IMR-90 (cell line): ENCODE results near the gene CD79A. TPM values are rescaled to one million over a fixed set of nuclear protein-coding genes. Genes with fewer than 3 reads are reported as not detected.

Source experiments
- ATAC-seq: fragments of 200-7000 bp; cut with Tn5 transposase; 2 replicates; pipeline ENCODE4 v1.9.1; 2020; ENCODE audit warnings: low read depth, mild to moderate bottlenecking, moderate library complexity
- BruUV-seq: library from RNA; stranded (reverse); fragments of 400-500 nt; replicated peaks from 2 replicates; lab custom pipeline; 2021; lab: Mats Ljungman, UMichigan
- CTCF ChIA-PET: fragments of 300-600 bp; formaldehyde crosslinking; extraction: SDS; loops from one replicate; lab custom pipeline; 2021; ENCODE audit warnings: antibody characterized with exemption; lab: Yijun Ruan, JAX
- POLR2A ChIA-PET: fragments of 300-600 bp; sonication (Branson Sonifier 250); formaldehyde crosslinking; loops from one replicate; lab custom pipeline; 2022; ENCODE audit warnings: antibody characterized with exemption; ENCODE audit not compliant: unreplicated experiment; lab: Charles Lee
- DNase-seq: peaks from one replicate; pipeline ENCODE4 v3.0.0; 2013
- H2AFZ ChIP-seq: replicated peaks from 2 replicates; pipeline ENCODE3; 2013; ENCODE audit warnings: low read length, mild to moderate bottlenecking; ENCODE audit not compliant: poor library complexity
- H2AK5ac ChIP-seq: 2 replicates; pipeline ENCODE4 v1.6.1; 2013; ENCODE audit warnings: low read depth, low read length, inconsistent platforms
- H2AK9ac ChIP-seq: replicated peaks from 2 replicates; pipeline ENCODE3; 2013; ENCODE audit warnings: mild to moderate bottlenecking, low read depth, low read length, moderate library complexity; ENCODE audit not compliant: poor library complexity
- H2BK120ac ChIP-seq: 2 replicates; pipeline ENCODE4 v1.6.1; 2013; ENCODE audit warnings: low read depth, low read length, inconsistent platforms
- H2BK15ac ChIP-seq: 3 replicates; pipeline ENCODE4 v1.6.1; 2013; ENCODE audit warnings: low read depth, low read length, inconsistent platforms
- H2BK20ac ChIP-seq: 2 replicates; pipeline ENCODE4 v1.6.1; 2013; ENCODE audit warnings: low read depth, mild to moderate bottlenecking, inconsistent platforms, low read length, moderate library complexity
- H2BK5ac ChIP-seq: 2 replicates; pipeline ENCODE4 v1.6.1; 2013; ENCODE audit warnings: mild to moderate bottlenecking, low read depth, low read length, inconsistent platforms; ENCODE audit not compliant: poor library complexity, severe bottlenecking
- H3K14ac ChIP-seq: replicated peaks from 2 replicates; pipeline ENCODE4 v1.6.1; 2013; ENCODE audit warnings: low read depth, low read length, inconsistent platforms
- H3K18ac ChIP-seq: 2 replicates; pipeline ENCODE4 v1.6.1; 2013; ENCODE audit warnings: low read depth, low read length, control low read depth
- H3K23ac ChIP-seq: 2 replicates; pipeline ENCODE4 v1.6.1; 2013; ENCODE audit warnings: low read depth, low read length, inconsistent platforms
- H3K27ac ChIP-seq: 2 replicates; pipeline ENCODE4 v1.5.1; 2013; ENCODE audit warnings: mild to moderate bottlenecking, control low read depth, low read length; ENCODE audit not compliant: insufficient read depth
- H3K27me3 ChIP-seq: 2 replicates; pipeline ENCODE4 v1.6.1; 2013; ENCODE audit warnings: low read length; ENCODE audit not compliant: control insufficient read depth, insufficient read depth
- H3K36me3 ChIP-seq: 2 replicates; pipeline ENCODE4 v1.6.1; 2013; ENCODE audit warnings: low read length, mixed read lengths; ENCODE audit not compliant: control insufficient read depth, insufficient read depth
- H3K4ac ChIP-seq: 2 replicates; pipeline ENCODE4 v1.6.1; 2013; ENCODE audit warnings: low read depth, low read length, inconsistent platforms
- H3K4me1 ChIP-seq: 2 replicates; pipeline ENCODE4 v1.6.1; 2013; ENCODE audit warnings: low read length, mixed read lengths; ENCODE audit not compliant: control insufficient read depth, insufficient read depth
- H3K4me2 ChIP-seq: 2 replicates; pipeline ENCODE4 v1.6.1; 2013; ENCODE audit warnings: low read depth, mild to moderate bottlenecking, control low read depth, low read length, moderate library complexity
- H3K4me3 ChIP-seq: 2 replicates; pipeline ENCODE4 v1.5.1; 2013; ENCODE audit warnings: low read depth, mild to moderate bottlenecking, control low read depth, low read length, moderate library complexity; ENCODE audit not compliant: insufficient read depth
- H3K56ac ChIP-seq: 2 replicates; pipeline ENCODE4 v1.6.1; 2013; ENCODE audit warnings: low read length, inconsistent platforms; ENCODE audit not compliant: insufficient read depth; ENCODE audit errors: extremely low read depth
- H3K79me1 ChIP-seq, 2 experiments: 2 replicates each; pipeline ENCODE4 v1.6.1; 2013; ENCODE audit warnings: low read length in 2 of 2, inconsistent platforms in 1 of 2, low read depth in 1 of 2
- H3K9ac ChIP-seq: 2 replicates; pipeline ENCODE4 v1.6.1; 2013; ENCODE audit warnings: low read depth, low read length, control low read depth
- H3K9me1 ChIP-seq: 2 replicates; pipeline ENCODE4 v1.6.1; 2013; ENCODE audit warnings: low read length, inconsistent platforms; ENCODE audit not compliant: insufficient read depth
- H3K9me3 ChIP-seq: 2 replicates; pipeline ENCODE4 v1.6.1; 2013; ENCODE audit warnings: low read length; ENCODE audit not compliant: control insufficient read depth, insufficient read depth
- H4K20me1 ChIP-seq: 2 replicates; pipeline ENCODE4 v1.6.1; 2013; ENCODE audit warnings: low read length, inconsistent platforms; ENCODE audit not compliant: insufficient read depth
- H4K5ac ChIP-seq: 2 replicates; pipeline ENCODE4 v1.6.1; 2013; ENCODE audit warnings: mild to moderate bottlenecking, low read depth, low read length, control low read depth
- H4K8ac ChIP-seq, 2 experiments: 2 replicates each; pipeline ENCODE4 v1.6.1; 2013; ENCODE audit warnings: low read depth in 2 of 2, low read length in 2 of 2, control low read depth in 1 of 2, inconsistent platforms in 1 of 2
- H4K91ac ChIP-seq: 2 replicates; pipeline ENCODE4 v1.6.1; 2013; ENCODE audit warnings: low read depth, low read length, inconsistent platforms; ENCODE audit not compliant: insufficient read depth
- CTCF ChIP-seq: conservative IDR thresholded peaks from 2 replicates; pipeline ENCODE4 v1.5.1; 2012; ENCODE audit warnings: mild to moderate bottlenecking, low read depth, low read length, improper control_type of control experiment
- MAFK ChIP-seq: IDR thresholded peaks from 2 replicates; pipeline ENCODE4 v1.6.1; 2012; ENCODE audit warnings: low read depth, low read length, improper control_type of control experiment
- MAZ ChIP-seq: IDR thresholded peaks from 2 replicates; pipeline ENCODE4 v1.6.1; 2012; ENCODE audit warnings: low read depth, mild to moderate bottlenecking, low read length, improper control_type of control experiment, moderate library complexity, borderline replicate concordance
- NFE2L2 ChIP-seq: fragments of 150-350 bp; IDR thresholded peaks from 2 replicates; pipeline ENCODE4 v1.6.1; 2016; ENCODE audit warnings: low read depth, mild to moderate bottlenecking, low read length
- POLR2A ChIP-seq: IDR thresholded peaks from 2 replicates; pipeline ENCODE4 v1.6.1; 2012; ENCODE audit warnings: mild to moderate bottlenecking, low read depth, low read length
- RFX5 ChIP-seq: IDR thresholded peaks from 2 replicates; pipeline ENCODE4 v1.8.0; 2012; ENCODE audit warnings: low read depth, mild to moderate bottlenecking, low read length, moderate library complexity
- USF2 ChIP-seq: fragments of 150-350 bp; IDR thresholded peaks from 2 replicates; pipeline ENCODE4 v1.6.1; 2017; ENCODE audit warnings: mild to moderate bottlenecking, antibody characterized with exemption, low read length, low read depth
- WGBS, 2 experiments: methylation state at CpG; one replicate each; pipeline versions ENCODE4 v1.1.5 to v1.1.7; 2013; ENCODE audit warnings: missing lambda C conversion rate in 2 of 2; ENCODE audit not compliant: insufficient read length in 1 of 2; ENCODE audit errors: extremely low coverage in 2 of 2; 5-methylcytosine and 5-hydroxymethylcytosine counted together
- dilution Hi-C: fragments of 300-500 bp; cut with HindIII; formaldehyde crosslinking; loops from one replicate; pipeline ENCODE4 v1.14.3; 2018; ENCODE audit warnings: low sequenced_read_pairs; ENCODE audit not compliant: unreplicated experiment
- in situ Hi-C: fragments of 300-500 bp; cut with MboI; formaldehyde crosslinking; loops from 3 replicates; pipeline ENCODE4 v1.14.3; 2019; ENCODE audit warnings: low sequenced_read_pairs, inconsistent platforms, mixed read lengths
- intact Hi-C: fragments of 100-400 bp; cut with micrococcal nuclease; formaldehyde crosslinking; loops from 2 replicates; pipeline ENCODE4 v1.10.0; 2022
- polyA plus RNA-seq, 3 experiments: library from polyadenylated mRNA; depleted of rRNA; stranded (reverse); fragments of >200 nt; gene quantifications; 2 replicates each; pipeline ENCODE4 v1.2.3, GENCODE V29; 2012; ENCODE audit warnings: low replicate concordance in 1 of 3
- total RNA-seq: library from RNA; depleted of rRNA; stranded (reverse); fragments of >200 nt; gene quantifications from 2 replicates; pipeline ENCODE4 v1.2.3, GENCODE V29; 2012

Gene CD79A
- total and polyA plus RNA-seq, 2 of the 4 experiments (the other 2 are of a cell fraction) = 0.19 TPM; not detected in 1

GRCh38 chr19:41890936-41891335 lies 13.9 kb downstream of the CD79A start:
- no peak for DNase-seq
- no peak for ATAC-seq
- H4K5ac ChIP-seq = no peak overlapping the region
- no peak overlapping the region for H3K4me2 ChIP-seq
- no peak overlapping the region for H3K56ac ChIP-seq
- no peaks in the 10 kb centered on the region for H3K9me3 ChIP-seq
- H3K18ac ChIP-seq = no peak overlapping the region
- no peak overlapping the region for H4K8ac ChIP-seq
- no peak overlapping the region for H2BK20ac ChIP-seq
- peaks cover 5% of the 10 kb centered on the region; the same call in 1 of the 2 replicates for H3K4me1 ChIP-seq
- in situ Hi-C loops (no loop called here), intact Hi-C loops (no loop called here), dilution Hi-C loops (no loop called here)
- H3K14ac ChIP-seq = no peak overlapping the region
- H3K23ac ChIP-seq = no peak overlapping the region
- no peak overlapping the region for H3K9ac ChIP-seq
- no peak overlapping the region for H3K4ac ChIP-seq
- no peak for TF ChIP-seq MAFK
- no peak for TF ChIP-seq NFE2L2
- no peak for TF ChIP-seq MAZ
- no peak for TF ChIP-seq RFX5
- TF ChIP-seq USF2 = no peak
- TF ChIP-seq POLR2A = no peak
- TF ChIP-seq CTCF = no peak
- no peak overlapping the region for H3K4me3 ChIP-seq
- H3K36me3 ChIP-seq = peaks cover 53% of the 10 kb centered on the region
- WGBS, 2 experiments = no CpG with 5 or more reads among the region's 4 CpGs
- no TSS peak for BruUV-seq
- no peak overlapping the region for H2BK120ac ChIP-seq
- no peak overlapping the region for H3K27ac ChIP-seq
- H2BK5ac ChIP-seq = no peak overlapping the region
- no peaks in the 10 kb centered on the region for H3K27me3 ChIP-seq
- CTCF ChIA-PET = no interaction called here
- H2AFZ ChIP-seq = no peak overlapping the region
- H4K91ac ChIP-seq = no peak overlapping the region
- no peak overlapping the region for H2AK5ac ChIP-seq
- POLR2A ChIA-PET = no interaction called here
- H2BK15ac ChIP-seq = no peak overlapping the region
- peaks cover 8% of the 10 kb centered on the region; the same call in 1 of the 2 replicates for H3K9me1 ChIP-seq
- peaks cover 21 to 46% of the 10 kb centered on the region in 2 experiments for H3K79me1 ChIP-seq
- H4K20me1 ChIP-seq = peaks cover 30% of the 10 kb centered on the region
- H2AK9ac ChIP-seq = no peak overlapping the region
